ENCODE results near the gene THBS2.
"Not testable (repeated sequence)": the region's sequence is repeated elsewhere in the genome, so short reads cannot be mapped to it uniquely, and the experiment has no call there.

THBS2 gene

GRCh38 chr6:169273511-169273910, 19.9 kb upstream of the THBS2 start:
- in situ Hi-C loops (cut with MboI; ENCODE audit: low sequenced_read_pairs), result no loop called here

GRCh38 chr6:169271877-169272216, 18.2 kb upstream of the THBS2 start:
- in situ Hi-C loops (cut with MboI; ENCODE audit: low sequenced_read_pairs), result no loop called here

GRCh38 chr6:169271158-169271876, 17.7 kb upstream of the THBS2 start:
- in situ Hi-C loops (cut with MboI; ENCODE audit: low sequenced_read_pairs), result no loop called here

- in situ Hi-C loops (cut with MboI; ENCODE audit: low sequenced_read_pairs), result not testable (repeated sequence)
Observed at GRCh38 chr6:169270077-169270380, 16.4 kb upstream of the THBS2 start.

GRCh38 chr6:169269180-169270076, 15.8 kb upstream of the THBS2 start:
- in situ Hi-C loops (cut with MboI; ENCODE audit: low sequenced_read_pairs), result no loop called here

GRCh38 chr6:169268276-169268675, 14.6 kb upstream of the THBS2 start:
- in situ Hi-C loops (cut with MboI; ENCODE audit: low sequenced_read_pairs), result no loop called here

GRCh38 chr6:169266746-169267591, 13.3 kb upstream of the THBS2 start:
- in situ Hi-C loops (cut with MboI; ENCODE audit: low sequenced_read_pairs), result no loop called here

GRCh38 chr6:169266261-169266660, 12.6 kb upstream of the THBS2 start:
- in situ Hi-C loops (cut with MboI; ENCODE audit: low sequenced_read_pairs), result no loop called here

- in situ Hi-C loops (cut with MboI; ENCODE audit: low sequenced_read_pairs), result no loop called here
Observed at GRCh38 chr6:169265486-169266131, 12.0 kb upstream of the THBS2 start.

- in situ Hi-C loops (cut with MboI; ENCODE audit: low sequenced_read_pairs), result no loop called here
Observed at GRCh38 chr6:169263836-169264608, 10.4 kb upstream of the THBS2 start.

- in situ Hi-C loops (cut with MboI; ENCODE audit: low sequenced_read_pairs), result no loop called here
Observed at GRCh38 chr6:169263374-169263773, 9.7 kb upstream of the THBS2 start.

GRCh38 chr6:169262602-169263001, 9.0 kb upstream of the THBS2 start:
- in situ Hi-C loops (cut with MboI; ENCODE audit: low sequenced_read_pairs), result not testable (repeated sequence)

- in situ Hi-C loops (cut with MboI; ENCODE audit: low sequenced_read_pairs), result no loop called here
Observed at GRCh38 chr6:169256518-169256917, 2.9 kb upstream of the THBS2 start.

GRCh38 chr6:169256061-169256460, 2.4 kb upstream of the THBS2 start:
- in situ Hi-C loops (cut with MboI; ENCODE audit: low sequenced_read_pairs), result no loop called here

GRCh38 chr6:169255643-169256042, 2.0 kb upstream of the THBS2 start:
- in situ Hi-C loops (cut with MboI; ENCODE audit: low sequenced_read_pairs), result no loop called here

- in situ Hi-C loops (cut with MboI; ENCODE audit: low sequenced_read_pairs), result no loop called here
Observed at GRCh38 chr6:169254456-169255316, 1.0 kb upstream of the THBS2 start.

GRCh38 chr6:169252505-169253189, 999 bp downstream of the THBS2 start:
- in situ Hi-C loops (cut with MboI; ENCODE audit: low sequenced_read_pairs), result no loop called here

- in situ Hi-C loops (cut with MboI; ENCODE audit: low sequenced_read_pairs), result no loop called here
Observed at GRCh38 chr6:169251822-169252504, 1.7 kb downstream of the THBS2 start.

All from HL-60/S4 treated with phorbol 12-myristate 13-acetate at 8.2 ng/mL for 4 days and 3 days (cell line).